Stimulated activated CD8-positive, alpha-beta memory T cell treated with anti-CD3 and anti-CD28 coated beads, Interleukin-12 subunit alpha, Interleukin-12 subunit beta, amount 100 ng/mL, for 24 hours (primary cell): ENCODE results near the gene C11orf91.
"Not testable (repeated sequence)": the region's sequence is repeated elsewhere in the genome, so short reads cannot be mapped to it uniquely, and the experiment has no call there.

Experiments
- DNase-seq: peaks from one replicate; pipeline ENCODE4 v3.0.0-alpha.2; 2020; ENCODE audit errors: extremely low read depth

Gene C11orf91

GRCh38 chr11:33696931-33697638, 3.5 kb downstream of the C11orf91 start:
- DNase-seq = no peak

GRCh38 chr11:33696411-33696810, 4.2 kb downstream of the C11orf91 start:
- DNase-seq = no peak

- DNase-seq = no peak
Observed at GRCh38 chr11:33695051-33695566, 5.5 kb downstream of the C11orf91 start.

- no peak for DNase-seq
Observed at GRCh38 chr11:33694346-33695050, 6.1 kb downstream of the C11orf91 start.

- no peak for DNase-seq
Observed at GRCh38 chr11:33692541-33692940, 8.1 kb downstream of the C11orf91 start.

- DNase-seq = no peak
Observed at GRCh38 chr11:33692013-33692504, 8.6 kb downstream of the C11orf91 start.

GRCh38 chr11:33691066-33691864, 9.4 kb downstream of the C11orf91 start:
- DNase-seq = no peak

- no peak for DNase-seq
Observed at GRCh38 chr11:33690290-33691065, 10.1 kb downstream of the C11orf91 start.

GRCh38 chr11:33689501-33689900, 11.1 kb downstream of the C11orf91 start:
- no peak for DNase-seq

- no peak for DNase-seq
Observed at GRCh38 chr11:33689085-33689484, 11.5 kb downstream of the C11orf91 start.

- no peak for DNase-seq
Observed at GRCh38 chr11:33687733-33688479, 12.7 kb downstream of the C11orf91 start.

- DNase-seq = no peak
Observed at GRCh38 chr11:33685082-33685481, 15.5 kb downstream of the C11orf91 start.

- DNase-seq = no peak
Observed at GRCh38 chr11:33684003-33684706, 16.5 kb downstream of the C11orf91 start.

GRCh38 chr11:33682446-33682845, 18.2 kb downstream of the C11orf91 start:
- DNase-seq = no peak

GRCh38 chr11:33682019-33682418, 18.6 kb downstream of the C11orf91 start:
- DNase-seq = no peak

- not testable (repeated sequence) for DNase-seq
Observed at GRCh38 chr11:33678616-33679015, 22.0 kb downstream of the C11orf91 start.

- DNase-seq = no peak
Observed at GRCh38 chr11:33674035-33674814, 26.4 kb downstream of the C11orf91 start.

- DNase-seq = no peak
Observed at GRCh38 chr11:33672273-33672672, 28.4 kb downstream of the C11orf91 start.
